ENCODE results near the gene CAMTA1.
A peak's percentile ranks its signal among the peaks of the same experiment; 100 is the strongest.

The CAMTA1 gene

DNA sequence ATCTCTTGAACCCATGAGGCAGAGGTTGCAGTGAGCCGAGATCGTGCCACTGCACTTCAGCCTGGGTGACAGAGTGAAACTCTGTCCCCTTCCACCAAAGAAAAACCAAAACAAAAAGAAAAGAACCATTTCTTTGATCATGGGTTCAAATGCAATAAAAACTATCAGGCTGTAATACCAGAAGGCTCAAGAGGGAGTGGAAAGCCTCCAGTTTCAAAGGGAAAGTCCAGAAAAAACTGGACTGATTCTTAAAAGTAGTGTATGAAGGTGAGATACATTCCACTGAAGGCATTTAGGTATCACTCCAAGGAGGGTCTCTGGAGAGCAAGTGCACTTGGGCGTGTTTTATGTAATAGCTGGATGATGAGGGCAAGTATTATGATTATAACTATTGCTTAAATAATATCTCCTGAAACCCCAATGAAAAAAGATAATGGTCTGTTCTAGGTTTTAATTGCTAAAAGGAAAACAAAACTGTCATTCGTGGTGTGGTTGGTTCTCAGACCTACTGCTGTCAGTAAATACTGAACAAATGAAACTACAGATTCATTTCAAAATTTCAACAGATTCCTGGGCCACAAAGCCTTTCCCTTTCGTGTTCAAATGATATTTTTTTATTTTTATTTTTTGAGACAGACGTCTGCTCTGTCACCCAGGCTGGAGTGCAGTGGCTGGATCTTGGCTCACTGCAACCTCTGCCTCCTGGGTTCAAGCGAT is 6.0 kb upstream of the CAMTA1 start:
- no peak for DNase-seq (ENCODE audit: low read depth)

DNA sequence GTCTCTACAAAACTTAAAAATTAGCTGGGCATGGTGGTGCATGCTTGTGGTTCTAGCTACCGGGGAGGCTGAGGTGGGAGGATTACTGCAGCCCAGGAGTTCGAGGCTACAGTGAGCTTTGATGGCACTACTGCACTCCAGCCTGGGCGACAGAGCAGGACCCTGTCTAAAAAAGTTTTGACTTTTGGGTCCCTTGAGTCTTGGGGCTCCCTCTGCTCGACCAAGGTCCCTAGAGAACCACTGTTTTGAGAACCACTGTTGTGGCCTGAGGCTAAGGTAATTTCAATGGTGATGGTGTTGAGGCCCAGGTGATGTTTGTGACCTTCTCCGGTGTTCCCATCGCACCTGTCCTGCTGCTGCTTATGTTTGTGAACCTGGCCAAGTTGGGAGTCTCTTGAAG is 3.1 kb upstream of the CAMTA1 start:
- DNase-seq (ENCODE audit: low read depth), result no peak

DNA sequence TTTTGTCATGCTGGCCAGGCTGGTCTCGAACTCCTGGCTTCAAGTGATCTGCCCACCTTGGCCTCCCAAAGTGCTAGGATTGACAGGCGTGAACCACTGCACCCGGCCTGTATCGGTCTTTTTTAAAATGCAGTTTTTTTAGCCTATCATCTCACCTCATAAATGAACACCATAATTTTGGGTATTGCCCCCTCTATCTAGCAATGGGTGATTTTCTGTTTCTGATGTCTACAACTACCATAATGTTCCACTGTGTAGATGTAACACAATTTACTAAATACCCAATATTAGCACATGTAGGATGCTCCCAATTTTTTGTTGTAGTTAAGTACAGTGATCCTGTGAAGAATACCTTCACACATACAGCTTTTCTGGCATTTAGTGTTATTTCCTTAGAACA is 2.0 kb upstream of the CAMTA1 start:
- DNase-seq (ENCODE audit: low read depth), result no peak

DNA sequence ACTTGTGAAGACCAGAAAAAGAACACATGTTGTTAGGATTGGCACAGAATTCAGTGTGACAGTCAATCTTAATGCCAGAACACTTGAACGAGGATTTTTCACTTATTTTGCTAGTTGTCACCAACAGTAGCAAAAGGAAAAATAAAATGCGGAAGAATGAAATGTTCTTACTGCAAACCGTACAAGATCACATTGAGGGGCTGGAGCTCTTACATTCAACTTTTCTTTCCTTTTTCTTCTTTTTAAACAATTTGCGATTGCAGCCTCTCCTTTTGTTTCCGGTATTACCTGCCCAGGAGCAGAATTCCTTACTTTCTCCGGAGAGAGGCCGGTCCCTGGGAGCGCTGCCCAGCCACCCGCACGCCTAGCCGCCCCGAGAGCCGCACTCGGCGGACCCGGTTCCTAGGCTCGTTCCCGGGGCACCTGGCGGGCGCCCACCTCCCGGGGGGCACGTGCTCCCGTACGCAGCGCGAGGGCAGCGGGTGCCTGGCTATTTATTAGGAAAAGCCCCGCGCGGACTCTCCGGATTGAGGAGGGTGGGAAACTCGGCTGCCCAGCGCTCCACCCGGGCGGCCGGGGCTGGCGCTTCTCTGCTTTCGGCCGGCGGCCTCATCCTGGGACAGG is 1.2 kb upstream of the CAMTA1 start:
- DNase-seq (ENCODE audit: low read depth), result no peak

DNA sequence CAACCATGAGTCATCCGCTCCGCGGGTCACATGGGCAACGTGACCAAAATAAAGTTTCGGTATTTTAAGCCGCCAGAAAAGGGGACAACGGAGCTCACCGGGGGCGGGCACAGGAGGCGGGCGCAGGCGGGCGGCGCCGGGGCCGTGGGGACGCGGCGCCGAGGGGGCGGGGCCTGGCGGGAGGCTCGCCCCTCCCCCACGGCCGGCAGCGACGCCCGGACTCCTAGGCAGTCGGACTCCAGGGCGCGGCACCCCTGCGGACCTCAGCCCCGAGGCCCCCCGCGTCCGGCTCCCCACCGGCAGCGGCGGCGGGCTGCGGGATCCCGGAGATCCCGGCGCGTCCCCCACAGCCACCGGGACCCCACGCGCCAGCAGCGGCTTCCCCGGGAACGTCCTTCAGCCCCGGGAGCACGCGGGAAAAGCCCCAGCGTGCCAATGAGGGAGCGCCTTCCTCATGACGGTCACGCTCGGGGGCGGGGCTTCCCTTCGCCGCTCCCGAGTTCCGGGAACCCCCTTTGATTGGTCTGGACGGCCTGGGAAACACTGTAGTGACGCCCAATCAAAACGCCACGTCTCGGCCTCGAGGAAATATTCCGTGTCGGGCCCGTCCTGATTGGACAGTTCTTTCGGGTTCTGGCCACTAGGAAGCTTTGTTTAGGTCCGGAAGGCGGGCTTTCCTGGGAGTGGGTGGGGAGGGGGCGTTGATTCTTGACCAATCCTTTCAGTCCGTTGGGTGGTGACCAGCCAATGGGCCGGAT is 515 bp upstream of the CAMTA1 start:
- DNase-seq (ENCODE audit: low read depth), result peak; percentile 100

- DNase-seq (ENCODE audit: low read depth), result no peak
Measured at GRCh38 chr1:6785728-6786505, 663 bp downstream of the CAMTA1 start.

DNA sequence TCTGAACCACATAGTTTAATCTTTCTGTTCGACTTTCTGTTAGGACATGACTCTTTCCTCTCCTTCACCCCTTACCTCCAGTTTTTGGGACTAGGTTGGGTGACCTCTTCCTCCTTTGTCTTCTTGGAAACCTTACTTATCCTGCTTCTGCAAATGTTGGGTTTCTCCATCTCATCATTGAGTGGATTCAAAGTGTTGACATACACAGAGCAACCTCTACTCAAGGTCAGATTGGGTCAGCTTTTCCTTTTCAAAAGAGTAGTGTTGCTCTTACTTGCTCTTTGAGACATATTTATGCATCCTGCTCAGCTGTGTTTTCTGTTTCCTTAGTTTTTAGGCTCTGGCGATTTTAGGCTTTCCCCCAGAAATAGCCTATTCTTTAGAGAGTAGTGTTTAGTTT is 3.7 kb downstream of the CAMTA1 start:
- no peak for DNase-seq (ENCODE audit: low read depth)

DNA sequence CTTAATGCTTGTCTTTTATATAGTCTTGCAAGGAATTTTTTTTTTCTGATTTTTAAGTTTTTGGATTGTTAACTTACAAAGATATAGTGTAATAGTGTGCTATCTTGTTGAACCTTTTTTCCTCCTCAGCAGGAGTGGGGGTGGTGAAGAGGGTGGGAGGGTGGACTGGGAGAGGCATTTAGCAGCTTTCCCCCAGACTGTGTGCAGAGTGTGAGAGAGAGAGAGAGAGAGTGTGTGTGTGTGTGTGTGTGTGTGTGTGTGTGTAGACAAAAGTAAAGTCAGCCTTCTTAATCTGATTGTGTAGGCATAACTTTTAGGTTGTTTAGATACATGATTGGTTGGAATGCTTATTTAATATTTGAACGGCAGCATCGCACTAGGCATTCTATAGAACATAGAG is 4.9 kb downstream of the CAMTA1 start:
- no peak for DNase-seq (ENCODE audit: low read depth)

DNA sequence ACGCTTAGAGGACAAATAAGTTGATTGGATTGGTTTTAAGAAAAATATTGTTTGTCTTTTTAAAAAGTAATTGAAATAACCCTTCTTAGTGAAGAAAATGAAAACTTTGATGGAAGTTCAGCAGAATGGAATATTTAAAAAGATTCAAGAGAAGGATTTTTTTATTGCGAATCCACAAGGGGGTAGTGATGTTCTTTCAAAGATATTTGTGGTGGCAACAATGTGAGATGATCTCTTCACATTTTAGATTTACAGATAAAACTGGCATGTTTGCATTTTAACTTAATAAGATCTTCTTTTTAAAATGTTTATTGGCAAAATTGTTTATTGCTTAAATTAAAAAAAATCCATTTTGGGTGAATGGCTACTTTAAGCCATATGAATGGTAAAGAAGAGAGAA is 8.9 kb downstream of the CAMTA1 start:
- DNase-seq (ENCODE audit: low read depth), result no peak

GRCh38 chr1:6795203-6795602 is 9.9 kb downstream of the CAMTA1 start:
- no peak for DNase-seq (ENCODE audit: low read depth)

GRCh38 chr1:6795661-6796060 is 10.4 kb downstream of the CAMTA1 start:
- DNase-seq (ENCODE audit: low read depth), result peak; percentile 63

GRCh38 chr1:6796095-6796494 is 10.8 kb downstream of the CAMTA1 start:
- no peak for DNase-seq (ENCODE audit: low read depth)

DNA sequence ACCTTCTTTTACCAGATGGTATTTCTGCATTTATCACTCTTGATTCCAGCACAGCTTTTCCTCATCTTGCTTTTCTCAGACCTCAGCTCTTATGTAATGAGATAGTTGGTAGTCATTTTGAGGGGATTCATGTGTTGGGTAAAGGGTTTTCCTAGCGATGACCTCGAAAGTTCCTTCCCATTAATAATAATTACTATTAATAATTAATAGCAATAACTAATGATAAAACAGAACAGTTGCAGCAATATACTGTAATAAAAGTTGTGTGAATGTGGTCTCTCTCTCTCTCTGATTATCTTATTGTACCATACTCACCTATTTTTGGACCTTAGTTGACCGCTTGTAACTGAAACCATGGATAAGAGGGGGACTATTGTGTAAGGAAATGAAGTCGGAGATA is 14.2 kb downstream of the CAMTA1 start:
- DNase-seq (ENCODE audit: low read depth), result no peak

DNA sequence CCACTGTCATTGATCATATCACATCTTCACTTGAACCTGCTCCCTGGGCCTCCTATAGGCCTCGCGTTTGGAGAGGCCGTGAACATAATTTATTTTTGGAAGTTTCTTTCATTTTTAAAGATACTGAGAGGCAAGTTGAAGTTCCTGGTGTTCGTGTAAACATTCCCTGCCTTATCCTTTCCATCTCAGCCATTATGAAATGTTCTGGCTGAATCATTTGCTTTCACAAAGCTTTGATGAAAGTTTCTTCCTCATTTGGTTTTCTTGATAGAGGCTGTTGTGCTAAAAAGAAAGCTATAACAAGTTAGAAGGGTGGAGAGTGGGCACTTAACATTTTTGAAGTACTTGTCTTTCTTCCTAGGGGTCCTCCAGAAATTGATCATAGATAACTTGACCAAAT is 15.5 kb downstream of the CAMTA1 start:
- DNase-seq (ENCODE audit: low read depth), result no peak

DNA sequence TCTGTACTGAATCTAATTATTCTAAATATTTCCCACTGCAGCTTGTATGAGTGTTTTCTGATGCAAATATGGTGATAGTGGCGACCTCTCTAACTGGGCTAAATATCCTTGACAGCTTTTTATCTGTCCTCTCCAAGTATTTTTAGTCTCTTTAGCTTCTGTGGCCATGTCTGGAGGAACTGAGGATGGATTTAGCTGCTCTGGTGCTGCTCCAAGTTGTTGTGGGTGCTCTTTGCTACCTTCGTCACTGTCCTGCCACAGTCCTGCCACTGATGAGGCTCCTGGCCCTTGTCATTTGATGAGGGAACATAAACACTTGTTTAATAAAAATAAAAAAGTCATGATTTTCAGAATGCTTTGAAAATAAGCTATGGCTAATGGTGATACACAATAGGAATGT is 15.9 kb downstream of the CAMTA1 start:
- DNase-seq (ENCODE audit: low read depth), result no peak

GRCh38 chr1:6801966-6802365 is 16.7 kb downstream of the CAMTA1 start:
- no peak for DNase-seq (ENCODE audit: low read depth)

- DNase-seq (ENCODE audit: low read depth), result no peak
Measured at GRCh38 chr1:6802454-6802853, 17.2 kb downstream of the CAMTA1 start.

DNA sequence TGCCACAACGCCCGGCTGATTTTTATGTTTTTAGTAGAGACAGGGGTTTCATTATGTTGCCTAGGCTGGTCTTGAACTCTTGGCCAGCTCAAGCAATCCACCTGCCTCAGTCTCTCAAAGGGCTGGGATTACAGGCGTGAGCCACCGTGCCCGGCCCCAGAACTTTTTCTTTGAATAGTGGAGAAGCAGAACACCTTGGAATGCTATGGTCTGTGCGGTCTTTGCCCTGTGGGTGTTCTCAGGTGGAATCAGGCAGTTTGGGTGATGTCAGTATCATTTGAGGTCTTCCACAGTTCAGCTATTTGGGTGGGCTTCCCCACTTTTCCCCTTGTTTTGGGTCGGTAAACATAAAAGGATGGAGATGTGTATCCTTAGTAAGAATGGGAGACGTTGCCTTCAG is 17.6 kb downstream of the CAMTA1 start:
- no peak for DNase-seq (ENCODE audit: low read depth)

GRCh38 chr1:6803357-6803756 is 18.1 kb downstream of the CAMTA1 start:
- DNase-seq (ENCODE audit: low read depth), result no peak

- no peak for DNase-seq (ENCODE audit: low read depth)
Measured at GRCh38 chr1:6805004-6805416, 19.8 kb downstream of the CAMTA1 start.

GRCh38 chr1:6807782-6808181 is 22.5 kb downstream of the CAMTA1 start:
- DNase-seq (ENCODE audit: low read depth), result no peak

DNA sequence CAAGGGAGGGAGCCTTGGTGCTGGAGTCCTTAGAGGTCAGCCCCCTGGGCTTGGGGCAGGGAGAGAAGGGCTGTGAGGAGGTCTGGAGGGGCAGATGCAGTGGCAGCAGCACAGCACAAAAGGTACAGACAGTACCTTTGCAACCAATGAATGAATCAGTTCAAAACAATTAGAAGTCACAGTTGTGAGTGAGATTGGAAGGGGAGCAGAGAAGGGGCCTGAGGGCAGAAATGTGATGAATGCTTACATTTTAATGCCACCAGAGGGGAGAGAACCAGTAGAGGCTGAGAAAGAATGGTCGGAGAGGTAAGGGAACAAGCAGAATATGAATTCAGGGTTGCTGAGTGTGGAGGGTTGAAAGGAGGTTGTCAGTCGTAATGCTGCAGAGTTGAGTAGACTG is 24.2 kb downstream of the CAMTA1 start:
- no peak for DNase-seq (ENCODE audit: low read depth)
